ENCODE measurements around the gene MAPRE2. TPM values are rescaled to one million over a fixed set of nuclear protein-coding genes. Genes with fewer than 3 reads are reported as not detected.
"Not testable (repeated sequence)": the region's sequence is repeated elsewhere in the genome, so short reads cannot be mapped to it uniquely, and the experiment has no call there.

MAPRE2 gene
- total RNA-seq, 1 donor from 2014 or later, result 120 TPM

DNA sequence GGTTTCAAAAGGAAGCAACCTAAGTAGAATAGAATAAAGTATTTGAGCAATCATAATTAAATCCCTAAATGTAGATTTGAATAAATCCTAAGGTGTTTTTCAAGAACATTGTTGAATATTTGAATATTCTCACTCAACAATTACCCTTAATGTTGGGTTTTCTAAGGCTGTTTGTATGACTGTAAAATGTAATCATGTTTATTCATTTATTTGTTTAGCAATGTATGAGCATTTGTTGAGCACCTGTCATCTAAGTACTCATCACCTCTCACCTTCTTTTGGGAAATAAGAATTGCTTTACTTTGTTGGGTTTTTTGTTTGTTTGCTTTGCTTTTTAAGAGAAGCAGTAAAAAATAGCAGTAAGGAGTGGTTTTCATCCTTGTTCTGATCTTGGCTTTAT is 66.0 kb downstream of the MAPRE2 start:
- no peak for DNase-seq
- intact Hi-C loops (cut with micrococcal nuclease), result no loop called here
- H3K36me3 ChIP-seq, result peaks cover 6% of the 10 kb centered on the region
- H3K27ac ChIP-seq (replicated peaks), result no peak overlapping the region
- H3K4me1 ChIP-seq, result peaks cover 57% of the 10 kb centered on the region
- H3K27me3 ChIP-seq (ENCODE audit: low read depth), result no peaks in the 10 kb centered on the region
- TF ChIP-seq CTCF (IDR thresholded peaks at IDR 0.05; ENCODE audit: borderline replicate concordance), result no peak
- no peak overlapping the region for H3K4me3 ChIP-seq
- H3K9me3 ChIP-seq (replicated peaks), result peaks cover 16% of the 10 kb centered on the region

GRCh38 chr18:35108088-35108487 is 66.9 kb downstream of the MAPRE2 start:
- DNase-seq; intact Hi-C loops (cut with micrococcal nuclease); H3K4me3 ChIP-seq; H3K27ac ChIP-seq (replicated peaks); H3K27me3 ChIP-seq (ENCODE audit: low read depth); H3K36me3 ChIP-seq: not testable (repeated sequence)
- Histone ChIP-seq H3K4me1 (peaks cover 49% of the 10 kb centered on the region), H3K9me3 (replicated peaks) (peaks cover 16% of the 10 kb centered on the region)

- no peak overlapping the region for H3K4me3 ChIP-seq
- peaks cover 38% of the 10 kb centered on the region for H3K4me1 ChIP-seq
- H3K27me3 ChIP-seq (ENCODE audit: low read depth), result no peaks in the 10 kb centered on the region
- no peak for TF ChIP-seq CTCF (IDR thresholded peaks at IDR 0.05; ENCODE audit: borderline replicate concordance)
- H3K27ac ChIP-seq (replicated peaks), result peak overlapping the region; percentile 42
- intact Hi-C loops (cut with micrococcal nuclease), result no loop called here
- no peak for DNase-seq
- H3K36me3 ChIP-seq, result no peaks in the 10 kb centered on the region
- H3K9me3 ChIP-seq (replicated peaks), result peaks cover 16% of the 10 kb centered on the region
Observed at GRCh38 chr18:35110059-35110458, 68.8 kb downstream of the MAPRE2 start.

DNA sequence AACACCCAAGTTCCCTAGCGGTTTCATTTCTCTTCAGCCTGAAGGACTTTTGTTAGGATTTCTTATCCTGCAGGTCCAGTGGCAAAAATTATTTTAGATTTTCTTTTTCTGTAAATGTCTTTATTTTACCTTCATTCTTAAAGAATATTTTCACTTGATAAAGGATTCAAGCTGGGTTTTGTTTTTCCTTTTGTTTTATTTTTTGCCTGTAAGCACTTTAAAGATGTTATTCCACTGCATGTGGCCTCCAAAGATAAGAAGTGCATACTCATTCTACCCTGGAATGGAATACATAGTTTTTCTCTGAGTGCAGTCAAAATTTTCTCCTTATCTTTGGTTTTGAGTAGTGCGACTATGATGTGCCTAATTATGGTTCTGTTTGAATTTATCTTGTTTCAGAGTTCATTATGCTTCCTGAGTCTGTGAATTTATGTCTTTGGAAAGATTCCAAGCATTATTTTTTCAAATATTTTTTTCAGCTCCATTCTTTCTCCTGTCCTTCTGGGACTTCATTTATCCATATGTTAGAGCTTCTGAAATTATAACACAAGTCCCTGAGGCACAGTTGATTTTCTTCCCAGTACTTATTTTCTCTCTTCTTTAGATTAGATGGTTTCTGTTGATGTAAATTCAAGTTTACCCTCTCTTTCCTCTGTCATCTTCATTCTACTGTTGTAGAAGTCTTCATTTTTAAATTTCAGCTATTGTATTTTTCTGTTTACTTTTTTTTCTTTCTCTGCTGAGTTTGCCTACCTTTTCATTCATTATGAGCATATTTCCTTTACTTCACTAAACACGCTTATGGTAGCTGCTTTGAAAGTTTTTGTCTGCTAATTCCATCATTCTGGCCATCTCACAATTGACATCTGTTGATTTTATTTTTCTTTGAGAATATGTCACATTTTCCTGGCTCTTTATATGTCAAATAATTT is 69.6 kb downstream of the MAPRE2 start:
- H3K36me3 ChIP-seq, result no peaks in the 10 kb centered on the region
- DNase-seq, result no peak
- peak overlapping the region; percentile 42 for H3K27ac ChIP-seq (replicated peaks)
- H3K9me3 ChIP-seq (replicated peaks), result peaks cover 16% of the 10 kb centered on the region
- H3K27me3 ChIP-seq (ENCODE audit: low read depth), result no peaks in the 10 kb centered on the region
- TF ChIP-seq CTCF (IDR thresholded peaks at IDR 0.05; ENCODE audit: borderline replicate concordance), result no peak
- intact Hi-C loops (cut with micrococcal nuclease), result no loop called here
- no peak overlapping the region for H3K4me3 ChIP-seq
- H3K4me1 ChIP-seq, result peaks cover 32% of the 10 kb centered on the region

DNA sequence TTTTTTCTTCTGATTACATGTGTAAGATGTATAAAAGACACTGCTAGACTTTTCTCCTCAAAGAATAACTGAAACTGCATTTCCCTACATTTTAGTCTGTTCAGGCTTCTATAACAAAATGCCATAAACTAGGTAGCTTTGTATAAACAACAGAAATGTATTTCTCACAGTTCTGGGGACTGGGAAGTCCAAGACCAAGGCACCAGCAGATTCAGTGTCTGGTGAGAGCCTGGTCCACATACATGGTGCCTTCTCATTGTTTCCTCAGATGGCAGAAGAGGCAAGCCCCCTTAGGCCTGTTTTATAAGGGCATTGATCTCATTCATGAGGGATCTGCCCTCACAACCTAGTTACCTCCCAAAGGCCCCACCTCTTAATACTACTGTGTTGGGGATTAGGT is 71.5 kb downstream of the MAPRE2 start:
- TF ChIP-seq CTCF (IDR thresholded peaks at IDR 0.05; ENCODE audit: borderline replicate concordance), result no peak
- DNase-seq, result no peak
- H3K27ac ChIP-seq (replicated peaks), result no peak overlapping the region

DNA sequence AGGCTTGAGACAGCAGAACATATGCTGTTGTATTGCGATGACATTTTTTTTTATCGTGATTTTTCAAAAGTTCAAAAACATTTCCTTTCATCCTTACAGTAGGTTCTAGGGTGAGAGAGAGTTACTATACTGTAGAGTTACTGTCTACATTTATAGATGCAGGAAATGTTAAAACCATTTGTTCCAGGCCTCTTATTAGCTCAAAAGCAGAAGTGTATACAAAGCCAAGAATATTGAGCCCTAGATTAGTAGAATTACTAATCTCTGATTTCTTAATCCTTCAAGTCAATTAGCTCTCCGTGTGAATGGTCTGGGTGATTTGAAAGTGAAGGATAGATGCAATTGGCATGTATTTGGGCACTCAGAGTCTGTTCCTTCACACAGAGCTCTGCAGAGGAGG is 73.1 kb downstream of the MAPRE2 start:
- H3K4me3 ChIP-seq, result no peak overlapping the region
- H3K36me3 ChIP-seq, result no peaks in the 10 kb centered on the region
- intact Hi-C loops (cut with micrococcal nuclease), result no loop called here
- H3K27ac ChIP-seq (replicated peaks), result no peak overlapping the region
- H3K27me3 ChIP-seq (ENCODE audit: low read depth), result no peaks in the 10 kb centered on the region
- DNase-seq, result no peak
- peaks cover 10% of the 10 kb centered on the region for H3K9me3 ChIP-seq (replicated peaks)
- H3K4me1 ChIP-seq, result peaks cover 56% of the 10 kb centered on the region
- no peak for TF ChIP-seq CTCF (IDR thresholded peaks at IDR 0.05; ENCODE audit: borderline replicate concordance)

More for the DNA sequence above, 71.5 kb downstream of the MAPRE2 start:
- Histone ChIP-seq H3K36me3 (no peaks in the 10 kb centered on the region), H3K9me3 (replicated peaks) (peaks cover 16% of the 10 kb centered on the region), H3K4me1 (peaks cover 40% of the 10 kb centered on the region), H3K27me3 (ENCODE audit: low read depth) (no peaks in the 10 kb centered on the region), H3K4me3 (no peak overlapping the region)
- intact Hi-C loops (cut with micrococcal nuclease), result no loop called here
